Measurements from ENCODE around the gene ANKS4B. TPM values are rescaled to one million over a fixed set of nuclear protein-coding genes. Genes with fewer than 3 reads are reported as not detected.
"Not testable (repeated sequence)": the region's sequence is repeated elsewhere in the genome, so short reads cannot be mapped to it uniquely, and the experiment has no call there.

Gene ANKS4B
- total RNA-seq, 1 experiment from 2014 or later = not detected

- H3K27me3 ChIP-seq (ENCODE audit: low read length) = no peaks in the 10 kb centered on the region
- no peak overlapping the region for H3K4me3 ChIP-seq (ENCODE audit: low read length)
- no peak overlapping the region for H3K27ac ChIP-seq (ENCODE audit: low read length)
- H3K36me3 ChIP-seq (ENCODE audit: insufficient read depth, low read length) = no peaks in the 10 kb centered on the region
- H4K20me1 ChIP-seq (ENCODE audit: insufficient read depth, low read depth, low read length) = no peaks in the 10 kb centered on the region
- no peak for DNase-seq
- peaks cover 26% of the 10 kb centered on the region for H3K4me1 ChIP-seq (ENCODE audit: low read length)
- H3K4me2 ChIP-seq (ENCODE audit: low read depth, low read length, poor library complexity, severe bottlenecking) = no peak overlapping the region
- H3K9ac ChIP-seq (ENCODE audit: low read length) = no peak overlapping the region
- H2AFZ ChIP-seq (ENCODE audit: low read length) = no peak overlapping the region
- no peaks in the 10 kb centered on the region for H3K9me2 ChIP-seq (replicated peaks; ENCODE audit: insufficient read depth, low read length)
- H3K79me2 ChIP-seq (ENCODE audit: low read length) = no peaks in the 10 kb centered on the region
- no peaks in the 10 kb centered on the region for H3K9me3 ChIP-seq (ENCODE audit: low read length)
These were observed 48.3 kb downstream of the ANKS4B start for GRCh38 chr16:21281698-21282389.

- Histone ChIP-seq H4K20me1 (ENCODE audit: insufficient read depth, low read depth, low read length) (no peaks in the 10 kb centered on the region), H3K27ac (ENCODE audit: low read length) (no peak overlapping the region), H2AFZ (ENCODE audit: low read length) (no peak overlapping the region), H3K79me2 (ENCODE audit: low read length) (no peaks in the 10 kb centered on the region), H3K4me2 (ENCODE audit: low read depth, low read length, poor library complexity, severe bottlenecking) (peak overlapping the region; percentile 75), H3K9me2 (replicated peaks; ENCODE audit: insufficient read depth, low read length) (no peaks in the 10 kb centered on the region), H3K4me3 (ENCODE audit: low read length) (peak overlapping the region; percentile 60), H3K36me3 (ENCODE audit: insufficient read depth, low read length) (no peaks in the 10 kb centered on the region), H3K27me3 (ENCODE audit: low read length) (0 out of 2 replicates have a peak, but pooled peaks cover 3% of the 10 kb centered on the region), H3K9me3 (ENCODE audit: low read length) (no peaks in the 10 kb centered on the region), H3K9ac (ENCODE audit: low read length) (peak overlapping the region; percentile 54), H3K4me1 (ENCODE audit: low read length) (peaks cover 10% of the 10 kb centered on the region)
- peak; percentile 59 for DNase-seq
These were observed 50.2 kb downstream of the ANKS4B start for GRCh38 chr16:21283521-21284289.

GRCh38 chr16:21284414-21284813 lies 50.9 kb downstream of the ANKS4B start:
- DNase-seq = no peak
- Histone ChIP-seq H2AFZ (ENCODE audit: low read length) (no peak overlapping the region), H3K9ac (ENCODE audit: low read length) (no peak overlapping the region), H3K79me2 (ENCODE audit: low read length) (no peaks in the 10 kb centered on the region), H3K9me3 (ENCODE audit: low read length) (no peaks in the 10 kb centered on the region), H3K36me3 (ENCODE audit: insufficient read depth, low read length) (no peaks in the 10 kb centered on the region), H3K4me2 (ENCODE audit: low read depth, low read length, poor library complexity, severe bottlenecking) (peak overlapping the region; percentile 75), H4K20me1 (ENCODE audit: insufficient read depth, low read depth, low read length) (no peaks in the 10 kb centered on the region), H3K4me1 (ENCODE audit: low read length) (peaks cover 10% of the 10 kb centered on the region), H3K9me2 (replicated peaks; ENCODE audit: insufficient read depth, low read length) (no peaks in the 10 kb centered on the region), H3K27ac (ENCODE audit: low read length) (no peak overlapping the region), H3K4me3 (ENCODE audit: low read length) (peak overlapping the region; percentile 60; the same call in 1 of the 2 replicates), H3K27me3 (ENCODE audit: low read length) (0 out of 2 replicates have a peak, but pooled peaks cover 3% of the 10 kb centered on the region)

- Histone ChIP-seq H3K79me2 (ENCODE audit: low read length) (no peaks in the 10 kb centered on the region), H3K9me3 (ENCODE audit: low read length) (no peaks in the 10 kb centered on the region), H3K27me3 (ENCODE audit: low read length) (0 out of 2 replicates have a peak, but pooled peaks cover 3% of the 10 kb centered on the region), H3K4me2 (ENCODE audit: low read depth, low read length, poor library complexity, severe bottlenecking) (no peak overlapping the region), H2AFZ (ENCODE audit: low read length) (no peak overlapping the region), H3K36me3 (ENCODE audit: insufficient read depth, low read length) (no peaks in the 10 kb centered on the region), H4K20me1 (ENCODE audit: insufficient read depth, low read depth, low read length) (no peaks in the 10 kb centered on the region), H3K4me3 (ENCODE audit: low read length) (no peak overlapping the region), H3K9me2 (replicated peaks; ENCODE audit: insufficient read depth, low read length) (no peaks in the 10 kb centered on the region), H3K4me1 (ENCODE audit: low read length) (peaks cover 10% of the 10 kb centered on the region), H3K9ac (ENCODE audit: low read length) (no peak overlapping the region), H3K27ac (ENCODE audit: low read length) (no peak overlapping the region)
- no peak for DNase-seq
These were observed 51.8 kb downstream of the ANKS4B start for GRCh38 chr16:21285314-21285713.

GRCh38 chr16:21289789-21290188 lies 56.3 kb downstream of the ANKS4B start:
- H3K79me2 ChIP-seq (ENCODE audit: low read length) = not testable (repeated sequence)

GRCh38 chr16:21300309-21301167 lies 67.0 kb downstream of the ANKS4B start:
- peak; percentile 94 for DNase-seq
- Histone ChIP-seq H3K9me2 (replicated peaks; ENCODE audit: insufficient read depth, low read length) (no peaks in the 10 kb centered on the region), H2AFZ (ENCODE audit: low read length) (peak overlapping the region; percentile 28; the same call in 1 of the 2 replicates), H3K4me1 (ENCODE audit: low read length) (peaks cover 32% of the 10 kb centered on the region), H3K27ac (ENCODE audit: low read length) (peak overlapping the region; percentile 90), H3K4me2 (ENCODE audit: low read depth, low read length, poor library complexity, severe bottlenecking) (peak overlapping the region; percentile 85), H3K79me2 (ENCODE audit: low read length) (peaks cover 36% of the 10 kb centered on the region), H3K4me3 (ENCODE audit: low read length) (peak overlapping the region; percentile 72), H3K9me3 (ENCODE audit: low read length) (no peaks in the 10 kb centered on the region), H3K36me3 (ENCODE audit: insufficient read depth, low read length) (peaks cover 6% of the 10 kb centered on the region), H4K20me1 (ENCODE audit: insufficient read depth, low read depth, low read length) (no peaks in the 10 kb centered on the region), H3K9ac (ENCODE audit: low read length) (peak overlapping the region; percentile 87), H3K27me3 (ENCODE audit: low read length) (no peaks in the 10 kb centered on the region)

More at GRCh38 chr16:21289789-21290188, 56.3 kb downstream of the ANKS4B start:
- H3K4me1 ChIP-seq (ENCODE audit: low read length); DNase-seq; H3K36me3 ChIP-seq (ENCODE audit: insufficient read depth, low read length); H4K20me1 ChIP-seq (ENCODE audit: insufficient read depth, low read depth, low read length); H3K9me3 ChIP-seq (ENCODE audit: low read length); H3K4me2 ChIP-seq (ENCODE audit: low read depth, low read length, poor library complexity, severe bottlenecking); H3K27ac ChIP-seq (ENCODE audit: low read length); H2AFZ ChIP-seq (ENCODE audit: low read length); H3K9ac ChIP-seq (ENCODE audit: low read length); H3K9me2 ChIP-seq (replicated peaks; ENCODE audit: insufficient read depth, low read length); H3K27me3 ChIP-seq (ENCODE audit: low read length); H3K4me3 ChIP-seq (ENCODE audit: low read length): not testable (repeated sequence)

GRCh38 chr16:21301168-21301894 lies 67.8 kb downstream of the ANKS4B start:
- H3K9me3 ChIP-seq (ENCODE audit: low read length) = no peaks in the 10 kb centered on the region
- H4K20me1 ChIP-seq (ENCODE audit: insufficient read depth, low read depth, low read length) = no peaks in the 10 kb centered on the region

More at GRCh38 chr16:21301168-21301894, 67.8 kb downstream of the ANKS4B start:
- peak overlapping the region; percentile 72 for H3K4me3 ChIP-seq (ENCODE audit: low read length)
- H2AFZ ChIP-seq (ENCODE audit: low read length) = 0 out of 2 replicates have a peak overlapping the region, but pooled peaks have one; percentile 16
- H3K27ac ChIP-seq (ENCODE audit: low read length) = peak overlapping the region; percentile 90
- no peaks in the 10 kb centered on the region for H3K27me3 ChIP-seq (ENCODE audit: low read length)
- H3K4me2 ChIP-seq (ENCODE audit: low read depth, low read length, poor library complexity, severe bottlenecking) = peak overlapping the region; percentile 85
- H3K36me3 ChIP-seq (ENCODE audit: insufficient read depth, low read length) = peaks cover 11% of the 10 kb centered on the region
- no peaks in the 10 kb centered on the region for H3K9me2 ChIP-seq (replicated peaks; ENCODE audit: insufficient read depth, low read length)
- H3K4me1 ChIP-seq (ENCODE audit: low read length) = peaks cover 32% of the 10 kb centered on the region
- peak overlapping the region; percentile 87 for H3K9ac ChIP-seq (ENCODE audit: low read length)
- H3K79me2 ChIP-seq (ENCODE audit: low read length) = peaks cover 43% of the 10 kb centered on the region
- DNase-seq = peak; percentile 96

All from Karpas-422 (cell line).